Measurements from ENCODE around the gene SLC7A6. TPM values are rescaled to one million over a fixed set of nuclear protein-coding genes. Genes with fewer than 3 reads are reported as not detected.

The SLC7A6 gene
- total RNA-seq, 1 donor from 2014 or later = 71.9 TPM

GRCh38 chr16:68219725-68220351 lies 44.5 kb upstream of the SLC7A6 start:
- Mint-ChIP-seq H3K4me3 (ENCODE audit: unreplicated experiment) (no peak overlapping the region), H3K27me3 (ENCODE audit: low read depth, unreplicated experiment) (no peaks in the 10 kb centered on the region), H3K9me3 (ENCODE audit: unreplicated experiment) (no peaks in the 10 kb centered on the region), H3K36me3 (ENCODE audit: low read depth, unreplicated experiment) (peaks cover 3% of the 10 kb centered on the region), H3K27ac (ENCODE audit: unreplicated experiment) (no peak overlapping the region), H3K4me1 (ENCODE audit: low read depth, unreplicated experiment) (peaks cover 3% of the 10 kb centered on the region)
- Histone ChIP-seq H3K4me1 (ENCODE audit: insufficient read depth, low read length) (no peaks in the 10 kb centered on the region), H3K4me3 (ENCODE audit: insufficient read depth, low read depth, low read length) (no peak overlapping the region), H4K20me1 (ENCODE audit: insufficient read depth, low read length) (peaks cover 3% of the 10 kb centered on the region), H2AFZ (ENCODE audit: low read depth, low read length) (no peak overlapping the region), H3K27ac (ENCODE audit: low read depth, low read length) (no peak overlapping the region), H3K36me3 (ENCODE audit: insufficient read depth, low read length) (no peaks in the 10 kb centered on the region), H3K9me3 (ENCODE audit: insufficient read depth, low read depth, low read length) (no peaks in the 10 kb centered on the region), H3K9ac (ENCODE audit: low read length) (no peak overlapping the region), H3K79me2 (ENCODE audit: insufficient read depth, low read length) (no peaks in the 10 kb centered on the region), H3K4me2 (ENCODE audit: low read length) (no peak overlapping the region), H3K27me3 (ENCODE audit: insufficient read depth, low read length) (no peaks in the 10 kb centered on the region)
- DNase-seq (ENCODE audit: low read depth) = no peak
- FAIRE-seq = no peak
- no peak for TF ChIP-seq CTCF (IDR thresholded peaks at IDR 0.05; ENCODE audit: insufficient read depth, low read depth, low read length)
- no peak for TF ChIP-seq EZH2 (IDR thresholded peaks at IDR 0.05; ENCODE audit: insufficient read depth, low read length)

- Histone ChIP-seq H3K4me2 (ENCODE audit: low read length) (no peak overlapping the region), H3K4me1 (ENCODE audit: insufficient read depth, low read length) (no peaks in the 10 kb centered on the region), H3K4me3 (ENCODE audit: insufficient read depth, low read depth, low read length) (no peak overlapping the region), H3K27ac (ENCODE audit: low read depth, low read length) (no peak overlapping the region), H3K79me2 (ENCODE audit: insufficient read depth, low read length) (no peaks in the 10 kb centered on the region), H3K9me3 (ENCODE audit: insufficient read depth, low read depth, low read length) (no peaks in the 10 kb centered on the region), H3K27me3 (ENCODE audit: insufficient read depth, low read length) (no peaks in the 10 kb centered on the region), H2AFZ (ENCODE audit: low read depth, low read length) (no peak overlapping the region), H3K36me3 (ENCODE audit: insufficient read depth, low read length) (no peaks in the 10 kb centered on the region), H4K20me1 (ENCODE audit: insufficient read depth, low read length) (peaks cover 3% of the 10 kb centered on the region), H3K9ac (ENCODE audit: low read length) (no peak overlapping the region)
- Mint-ChIP-seq H3K27me3 (ENCODE audit: low read depth, unreplicated experiment) (no peaks in the 10 kb centered on the region), H3K36me3 (ENCODE audit: low read depth, unreplicated experiment) (no peaks in the 10 kb centered on the region), H3K4me3 (ENCODE audit: unreplicated experiment) (no peak overlapping the region), H3K9me3 (ENCODE audit: unreplicated experiment) (no peaks in the 10 kb centered on the region), H3K4me1 (ENCODE audit: low read depth, unreplicated experiment) (peaks cover 10% of the 10 kb centered on the region), H3K27ac (ENCODE audit: unreplicated experiment) (no peak overlapping the region)
- TF ChIP-seq CTCF (IDR thresholded peaks at IDR 0.05; ENCODE audit: insufficient read depth, low read depth, low read length) (no peak), EZH2 (IDR thresholded peaks at IDR 0.05; ENCODE audit: insufficient read depth, low read length) (no peak)
- DNase-seq (ENCODE audit: low read depth) (no peak), FAIRE-seq (no peak)
These were observed 41.3 kb upstream of the SLC7A6 start for GRCh38 chr16:68223072-68223471.

GRCh38 chr16:68226116-68226515 lies 38.2 kb upstream of the SLC7A6 start:
- no peaks in the 10 kb centered on the region for H3K27me3 ChIP-seq (ENCODE audit: insufficient read depth, low read length)

More at GRCh38 chr16:68226116-68226515, 38.2 kb upstream of the SLC7A6 start:
- no peak for DNase-seq (ENCODE audit: low read depth)
- no peaks in the 10 kb centered on the region for H3K27me3 Mint-ChIP-seq (ENCODE audit: low read depth, unreplicated experiment)
- H3K4me1 Mint-ChIP-seq (ENCODE audit: low read depth, unreplicated experiment) = peaks cover 16% of the 10 kb centered on the region
- Histone ChIP-seq H3K9ac (ENCODE audit: low read length) (no peak overlapping the region), H3K9me3 (ENCODE audit: insufficient read depth, low read depth, low read length) (no peaks in the 10 kb centered on the region), H3K27ac (ENCODE audit: low read depth, low read length) (no peak overlapping the region), H3K79me2 (ENCODE audit: insufficient read depth, low read length) (no peaks in the 10 kb centered on the region), H3K4me1 (ENCODE audit: insufficient read depth, low read length) (no peaks in the 10 kb centered on the region), H3K4me3 (ENCODE audit: insufficient read depth, low read depth, low read length) (no peak overlapping the region), H3K36me3 (ENCODE audit: insufficient read depth, low read length) (no peaks in the 10 kb centered on the region), H3K4me2 (ENCODE audit: low read length) (no peak overlapping the region), H2AFZ (ENCODE audit: low read depth, low read length) (no peak overlapping the region), H4K20me1 (ENCODE audit: insufficient read depth, low read length) (peaks cover 23% of the 10 kb centered on the region)
- H3K36me3 Mint-ChIP-seq (ENCODE audit: low read depth, unreplicated experiment) = peaks cover 3% of the 10 kb centered on the region
- H3K27ac Mint-ChIP-seq (ENCODE audit: unreplicated experiment) = no peak overlapping the region
- H3K9me3 Mint-ChIP-seq (ENCODE audit: unreplicated experiment) = no peaks in the 10 kb centered on the region
- FAIRE-seq = no peak
- no peak for TF ChIP-seq CTCF (IDR thresholded peaks at IDR 0.05; ENCODE audit: insufficient read depth, low read depth, low read length)
- TF ChIP-seq EZH2 (IDR thresholded peaks at IDR 0.05; ENCODE audit: insufficient read depth, low read length) = no peak
- no peak overlapping the region for H3K4me3 Mint-ChIP-seq (ENCODE audit: unreplicated experiment)
